OCI-LY7 (cell line): ENCODE measurements around the gene NCS1. TPM values are rescaled to one million over a fixed set of nuclear protein-coding genes. Genes with fewer than 3 reads are reported as not detected.

Source experiments
- BruUV-seq: library from RNA; stranded (reverse); fragments of 400-500 nt; replicated peaks from 2 replicates; lab custom pipeline; 2021; lab: Mats Ljungman, UMichigan
- CTCF ChIA-PET: fragments of 300-600 bp; sonication (Branson Sonifier 250); formaldehyde crosslinking; loops from one replicate; lab custom pipeline; 2022; ENCODE audit warnings: antibody characterized with exemption; ENCODE audit not compliant: unreplicated experiment; lab: Charles Lee
- POLR2A ChIA-PET: fragments of 300-600 bp; sonication (Branson Sonifier 250); formaldehyde crosslinking; loops from one replicate; lab custom pipeline; 2022; ENCODE audit warnings: antibody characterized with exemption; lab: Charles Lee
- DNase-seq: peaks from one replicate; pipeline ENCODE4 v3.0.0-alpha.2; 2015; ENCODE audit warnings: low spot score
- H2AFZ ChIP-seq: fragments of 200-600 bp; sonication (generic), shearing (Covaris generic); 2 replicates; pipeline ENCODE4 v1.6.1; 2014; ENCODE audit warnings: mild to moderate bottlenecking, antibody characterized with exemption, low read length, moderate library complexity
- H3K27ac ChIP-seq: fragments of 200-600 bp; sonication (generic); 2 replicates; pipeline ENCODE4 v1.5.1; 2014; ENCODE audit warnings: mixed run types, low read depth, mild to moderate bottlenecking, moderate library complexity, low read length, inconsistent platforms; ENCODE audit not compliant: poor library complexity, severe bottlenecking
- H3K36me3 ChIP-seq: fragments of 200-600 bp; sonication (generic); 2 replicates; pipeline ENCODE4 v1.6.1; 2014; ENCODE audit warnings: mild to moderate bottlenecking, antibody characterized with exemption, low read length, moderate library complexity, mixed read lengths; ENCODE audit not compliant: insufficient read depth
- H3K4me1 ChIP-seq: fragments of 200-600 bp; sonication (generic); 2 replicates; pipeline ENCODE4 v1.5.1; 2014; ENCODE audit warnings: mild to moderate bottlenecking, low read length; ENCODE audit not compliant: insufficient read depth, poor library complexity, severe bottlenecking
- H3K4me2 ChIP-seq: fragments of 200-600 bp; sonication (generic); 2 replicates; pipeline ENCODE4 v1.6.1; 2014; ENCODE audit warnings: mild to moderate bottlenecking, low read length
- H3K4me3 ChIP-seq: fragments of 200-600 bp; sonication (generic); 2 replicates; pipeline ENCODE4 v1.5.1; 2014; ENCODE audit warnings: mild to moderate bottlenecking, low read depth, low read length; ENCODE audit not compliant: poor library complexity, severe bottlenecking
- H3K79me2 ChIP-seq: fragments of 200-600 bp; sonication (generic); 2 replicates; pipeline ENCODE4 v1.6.1; 2016; ENCODE audit warnings: low read depth, mild to moderate bottlenecking, low read length, moderate library complexity, mixed read lengths; ENCODE audit not compliant: insufficient read depth
- H3K9me2 ChIP-seq: fragments of 200-600 bp; sonication (generic); 2 replicates; pipeline ENCODE4 v1.6.1; 2016; ENCODE audit warnings: mild to moderate bottlenecking, low read length, mixed read lengths; ENCODE audit not compliant: insufficient read depth
- H3K9me3 ChIP-seq: fragments of 200-600 bp; sonication (generic); 2 replicates; pipeline ENCODE4 v1.6.1; 2014; ENCODE audit warnings: mild to moderate bottlenecking, mixed run types, low read length, mixed read lengths
- H4K20me1 ChIP-seq: fragments of 200-600 bp; sonication (generic); 2 replicates; pipeline ENCODE4 v1.6.1; 2014; ENCODE audit warnings: mild to moderate bottlenecking, antibody characterized with exemption, low read length, moderate library complexity, mixed read lengths; ENCODE audit not compliant: insufficient read depth
- EZH2phosphoT487 ChIP-seq: fragments of 200-600 bp; sonication (generic); IDR thresholded peaks from 2 replicates; pipeline ENCODE4 v1.6.1; 2018; ENCODE audit warnings: low read depth, borderline replicate concordance, mild to moderate bottlenecking, mixed run types, antibody characterized with exemption, low read length, moderate library complexity, mixed read lengths
- intact Hi-C: fragments of 100-400 bp; cut with micrococcal nuclease; formaldehyde crosslinking; loops from one replicate; pipeline ENCODE4 v1.10.0; 2022; ENCODE audit not compliant: unreplicated experiment
- total RNA-seq, 2 experiments: library from RNA; depleted of rRNA in 1 of 2; stranded (reverse); fragments of >200 nt in 1 of 2; shearing (Covaris generic) in 1 of 2; gene quantifications; 2 replicates each; pipeline ENCODE4 v1.2.3, GENCODE V29; 2014 to 2022
- TF ChIP-seq, protein P1 (sequence below): fragments of 200-600 bp; sonication (generic); conservative IDR thresholded peaks from 2 replicates; pipeline ENCODE4 v1.5.1; 2014; ENCODE audit warnings: mild to moderate bottlenecking, antibody characterized with exemption, low read length, moderate library complexity, mixed read lengths

NCS1 gene
- total RNA-seq, 2 experiments from 2014 or later = not detected

DNA sequence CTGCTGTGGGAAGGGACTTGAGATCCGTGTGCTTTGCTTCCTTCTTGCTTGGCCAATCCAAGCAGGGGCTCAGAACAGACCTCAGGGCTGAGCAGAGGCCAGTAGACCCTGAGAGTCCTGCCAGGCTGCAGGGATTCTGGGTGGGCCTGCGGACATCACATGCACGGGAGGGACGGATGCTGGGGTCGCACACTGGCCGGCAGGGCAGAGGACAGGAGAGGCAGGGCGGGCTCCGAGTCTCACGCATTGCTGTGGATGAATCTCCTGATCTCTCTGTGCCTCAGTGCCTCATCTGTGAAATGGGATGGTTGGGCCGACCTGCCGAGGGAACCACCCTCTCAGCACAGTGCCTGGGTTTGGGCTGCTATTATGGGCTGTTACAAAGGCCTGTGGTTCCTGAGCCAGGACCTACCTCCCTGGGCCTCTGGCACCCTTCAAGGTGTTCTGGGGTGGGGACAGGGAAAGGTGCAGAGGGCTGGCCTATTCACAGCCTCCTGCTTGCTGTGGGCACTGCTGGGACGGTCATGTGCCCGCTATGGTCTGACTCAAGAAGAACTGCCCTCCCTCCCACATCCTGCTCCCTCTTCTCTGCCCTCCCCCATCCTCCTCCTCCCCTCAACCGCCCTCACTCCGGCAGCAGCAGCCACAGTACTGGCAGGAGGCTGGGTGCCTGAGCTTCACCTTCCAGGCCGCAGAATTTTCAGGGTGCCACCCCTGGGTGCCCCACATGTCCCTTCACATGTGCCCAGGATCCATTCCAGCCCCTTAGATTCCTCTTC is 43.3 kb downstream of the NCS1 start:
- Histone ChIP-seq H2AFZ (no peak overlapping the region), H3K9me3 (no peaks in the 10 kb centered on the region), H3K4me3 (no peak overlapping the region), H3K4me1 (no peaks in the 10 kb centered on the region), H3K4me2 (no peak overlapping the region), H3K79me2 (no peaks in the 10 kb centered on the region), H3K27ac (no peak overlapping the region), H4K20me1 (no peaks in the 10 kb centered on the region), H3K9me2 (no peaks in the 10 kb centered on the region), H3K36me3 (no peaks in the 10 kb centered on the region)
- CTCF ChIA-PET = no interaction called here
- no peak for DNase-seq
- BruUV-seq = no TSS peak
- TF ChIP-seq EZH2phosphoT487 = no peak
- TF ChIP-seq, protein P1, sequence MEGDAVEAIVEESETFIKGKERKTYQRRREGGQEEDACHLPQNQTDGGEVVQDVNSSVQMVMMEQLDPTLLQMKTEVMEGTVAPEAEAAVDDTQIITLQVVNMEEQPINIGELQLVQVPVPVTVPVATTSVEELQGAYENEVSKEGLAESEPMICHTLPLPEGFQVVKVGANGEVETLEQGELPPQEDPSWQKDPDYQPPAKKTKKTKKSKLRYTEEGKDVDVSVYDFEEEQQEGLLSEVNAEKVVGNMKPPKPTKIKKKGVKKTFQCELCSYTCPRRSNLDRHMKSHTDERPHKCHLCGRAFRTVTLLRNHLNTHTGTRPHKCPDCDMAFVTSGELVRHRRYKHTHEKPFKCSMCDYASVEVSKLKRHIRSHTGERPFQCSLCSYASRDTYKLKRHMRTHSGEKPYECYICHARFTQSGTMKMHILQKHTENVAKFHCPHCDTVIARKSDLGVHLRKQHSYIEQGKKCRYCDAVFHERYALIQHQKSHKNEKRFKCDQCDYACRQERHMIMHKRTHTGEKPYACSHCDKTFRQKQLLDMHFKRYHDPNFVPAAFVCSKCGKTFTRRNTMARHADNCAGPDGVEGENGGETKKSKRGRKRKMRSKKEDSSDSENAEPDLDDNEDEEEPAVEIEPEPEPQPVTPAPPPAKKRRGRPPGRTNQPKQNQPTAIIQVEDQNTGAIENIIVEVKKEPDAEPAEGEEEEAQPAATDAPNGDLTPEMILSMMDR = no peak
- POLR2A ChIA-PET = no interaction called here
- intact Hi-C loops = no loop called here

DNA sequence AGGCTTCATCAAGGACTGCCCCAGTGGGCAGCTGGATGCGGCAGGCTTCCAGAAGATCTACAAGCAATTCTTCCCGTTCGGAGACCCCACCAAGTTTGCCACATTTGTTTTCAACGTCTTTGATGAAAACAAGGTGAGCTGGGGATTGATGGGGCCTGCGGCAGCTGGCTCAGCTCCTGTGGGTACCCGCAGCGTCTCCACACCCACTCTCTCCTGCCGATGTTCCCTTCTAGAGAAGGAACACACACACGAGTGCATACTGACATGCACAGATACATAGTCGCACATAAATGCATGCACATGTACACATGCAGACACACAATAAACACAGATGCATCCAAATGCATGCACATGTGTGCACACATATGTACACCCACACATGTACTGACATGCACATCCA is 45.6 kb downstream of the NCS1 start:
- BruUV-seq = no TSS peak
- POLR2A ChIA-PET = interaction anchor here (0.6 kb wide), 1 partner anchor 411 kb away, joined by 3 read pairs; no protein-coding TSS in a partner anchor
- CTCF ChIA-PET = no interaction called here

More for the DNA sequence above, 45.6 kb downstream of the NCS1 start:
- Histone ChIP-seq H2AFZ (no peak overlapping the region), H3K4me3 (no peak overlapping the region), H3K9me2 (no peaks in the 10 kb centered on the region), H4K20me1 (no peaks in the 10 kb centered on the region), H3K4me2 (no peak overlapping the region), H3K9me3 (no peaks in the 10 kb centered on the region), H3K27ac (no peak overlapping the region), H3K79me2 (no peaks in the 10 kb centered on the region), H3K36me3 (no peaks in the 10 kb centered on the region), H3K4me1 (no peaks in the 10 kb centered on the region)
- no peak for TF ChIP-seq EZH2phosphoT487
- TF ChIP-seq, protein P1 = no peak
- intact Hi-C loops = no loop called here
- no peak for DNase-seq
